SK-N-SH (cell line): Measurements from ENCODE around the gene KCNK17. TPM values are rescaled to one million over a fixed set of nuclear protein-coding genes. Genes with fewer than 3 reads are reported as not detected.

ENCODE experiments used
- CTCF ChIA-PET: fragments of 300-600, 350-600 bp; formaldehyde crosslinking; extraction: SDS; loops from one replicate; lab custom pipeline; 2021; lab: Yijun Ruan, JAX
- POLR2A ChIA-PET: fragments of 350-600 bp; sonication (Branson Sonifier 250); formaldehyde crosslinking; extraction: SDS; loops from one replicate; lab custom pipeline; 2020; ENCODE audit warnings: antibody characterized with exemption, inconsistent platforms; lab: Yijun Ruan, JAX
- DNase-seq: peaks from one replicate; pipeline ENCODE4 v3.0.0; 2012
- H2AFZ ChIP-seq: fragments of 200-600 bp; sonication (generic); 2 replicates; pipeline ENCODE4 v1.8.1; 2016; ENCODE audit warnings: antibody characterized with exemption, mild to moderate bottlenecking, low read depth
- H3F3A ChIP-seq: fragments of 200-600 bp; sonication (generic); replicated peaks from 2 replicates; pipeline ENCODE3; 2016; ENCODE audit warnings: antibody characterized with exemption, mild to moderate bottlenecking; ENCODE audit not compliant: insufficient read depth
- H3K27ac ChIP-seq, 2 experiments: fragments of 200-500 bp in 1 of 2; fragments of 200-600 bp in 1 of 2; sonication (Bioruptor generic) in 1 of 2; sonication (generic), shearing (Covaris generic) in 1 of 2; 2 replicates each; pipeline versions ENCODE4 v1.5.1 to v1.6.1; 2014 to 2016; ENCODE audit warnings: low read depth in 2 of 2, inconsistent platforms in 1 of 2, low read length in 1 of 2, mild to moderate bottlenecking in 1 of 2, mixed read lengths in 1 of 2
- H3K27me3 ChIP-seq: fragments of 200-600 bp; sonication (generic), shearing (Covaris generic); 2 replicates; pipeline ENCODE4 v1.6.1; 2016; ENCODE audit warnings: mixed run types; ENCODE audit not compliant: insufficient read depth
- H3K36me3 ChIP-seq, 2 experiments: fragments of 200-500 bp in 1 of 2; fragments of 200-600 bp in 1 of 2; sonication (Bioruptor generic) in 1 of 2; sonication (generic) in 1 of 2; replicated peaks in 1 of 2; 2 replicates each; pipeline versions ENCODE3 to v1.5.1; 2014 to 2016; ENCODE audit warnings: low read length in 1 of 2, mild to moderate bottlenecking in 1 of 2; ENCODE audit not compliant: insufficient read depth in 2 of 2, control insufficient read depth in 1 of 2
- H3K4me1 ChIP-seq, 2 experiments: fragments of 200-500 bp in 1 of 2; fragments of 200-600 bp in 1 of 2; sonication (Bioruptor generic) in 1 of 2; sonication (generic), shearing (Covaris generic) in 1 of 2; 2 replicates each; pipeline versions ENCODE4 v1.5.1 to v1.6.1; 2014 to 2016; ENCODE audit warnings: low read depth in 1 of 2, low read length in 1 of 2, mixed run types in 1 of 2; ENCODE audit not compliant: insufficient read depth in 2 of 2, control insufficient read depth in 1 of 2
- H3K4me2 ChIP-seq: fragments of 200-600 bp; sonication (generic), shearing (Covaris generic); 2 replicates; pipeline ENCODE4 v1.6.1; 2017; ENCODE audit warnings: mixed run types
- H3K4me3 ChIP-seq, 2 experiments: fragments of 200-500 bp in 1 of 2; fragments of 200-600 bp in 1 of 2; sonication (Bioruptor generic) in 1 of 2; sonication (generic), shearing (Covaris generic) in 1 of 2; 2 replicates each; pipeline versions ENCODE4 v1.5.1 to v1.8.1; 2014 to 2016; ENCODE audit warnings: low read depth in 2 of 2, inconsistent platforms in 1 of 2, low read length in 1 of 2, mild to moderate bottlenecking in 1 of 2, mixed read lengths in 1 of 2, moderate library complexity in 1 of 2
- H3K79me2 ChIP-seq: fragments of 200-600 bp; sonication (generic); 2 replicates; pipeline ENCODE4 v1.8.1; 2017; ENCODE audit warnings: mild to moderate bottlenecking; ENCODE audit not compliant: insufficient read depth
- H3K9ac ChIP-seq: fragments of 200-600 bp; sonication (generic); 2 replicates; pipeline ENCODE4 v1.6.1; 2017; ENCODE audit warnings: mixed run types
- H3K9me2 ChIP-seq: fragments of 200-600 bp; sonication (generic); 2 replicates; pipeline ENCODE4 v1.6.1; 2017; ENCODE audit warnings: mixed run types
- H3K9me3 ChIP-seq: fragments of 200-600 bp; sonication (generic); 2 replicates; pipeline ENCODE4 v1.6.1; 2017; ENCODE audit warnings: mixed run types, mild to moderate bottlenecking, moderate library complexity
- H4K20me1 ChIP-seq: fragments of 200-600 bp; sonication (generic); 2 replicates; pipeline ENCODE4 v1.6.1; 2017; ENCODE audit warnings: mild to moderate bottlenecking, mixed run types; ENCODE audit not compliant: insufficient read depth
- CHD2 ChIP-seq: fragments of 150-350 bp; IDR thresholded peaks from 2 replicates; pipeline ENCODE4 v1.6.1; 2018; ENCODE audit warnings: low read length; ENCODE audit not compliant: partially characterized antibody
- ELF1 ChIP-seq: IDR thresholded peaks from 2 replicates; pipeline ENCODE4 v1.4.0; 2012
- EP300 ChIP-seq, 2 experiments: IDR thresholded peaks; 2 replicates each; pipeline versions ENCODE4 v1.4.0 to v1.6.1; 2012; ENCODE audit warnings: borderline replicate concordance in 1 of 2, low read depth in 1 of 2, low read length in 1 of 2
- FOSL2 ChIP-seq: IDR thresholded peaks from 2 replicates; pipeline ENCODE4 v1.4.0; 2012; ENCODE audit warnings: low read depth, mild to moderate bottlenecking, moderate library complexity, borderline replicate concordance
- FOXJ3 ChIP-seq: sonication (generic); formaldehyde crosslinking; IDR thresholded peaks from 2 replicates; pipeline ENCODE4 v1.5.1; 2020; ENCODE audit warnings: mild to moderate bottlenecking, missing genetic modification reagents
- GATA2 ChIP-seq: sonication (generic); formaldehyde crosslinking; IDR thresholded peaks from 2 replicates; pipeline ENCODE4 v1.5.0; 2020; ENCODE audit warnings: mild to moderate bottlenecking, missing genetic modification reagents
- IRF3 ChIP-seq: fragments of 150-350 bp; IDR thresholded peaks from 2 replicates; pipeline ENCODE4 v1.6.1; 2016; ENCODE audit warnings: mild to moderate bottlenecking, low read depth, low read length
- MEF2A ChIP-seq: IDR thresholded peaks from 2 replicates; pipeline ENCODE4 v1.4.0; 2012; ENCODE audit warnings: low read depth, borderline replicate concordance
- NFIC ChIP-seq: IDR thresholded peaks from 2 replicates; pipeline ENCODE4 v1.4.0; 2012; ENCODE audit warnings: borderline replicate concordance
- RCOR1 ChIP-seq: fragments of 150-350 bp; IDR thresholded peaks from 2 replicates; pipeline ENCODE4 v1.6.1; 2017; ENCODE audit warnings: antibody characterized with exemption, low read length
- RFX5 ChIP-seq: IDR thresholded peaks from 2 replicates; pipeline ENCODE4 v1.6.1; 2012; ENCODE audit warnings: mild to moderate bottlenecking, improper control_type of control experiment, low read length
- RXRA ChIP-seq: IDR thresholded peaks from 2 replicates; pipeline ENCODE4 v1.4.0; 2012; ENCODE audit warnings: low read depth, mild to moderate bottlenecking, borderline replicate concordance
- TAF1 ChIP-seq: IDR thresholded peaks from 2 replicates; pipeline ENCODE4 v1.6.1; 2012; ENCODE audit warnings: low read depth, mild to moderate bottlenecking, low read length, moderate library complexity, borderline replicate concordance
- TCF12 ChIP-seq: IDR thresholded peaks from 2 replicates; pipeline ENCODE4 v1.4.0; 2012
- TEAD4 ChIP-seq: IDR thresholded peaks from 2 replicates; pipeline ENCODE4 v1.4.0; 2012; ENCODE audit warnings: mild to moderate bottlenecking, borderline replicate concordance; ENCODE audit not compliant: insufficient read depth
- USF1 ChIP-seq: IDR thresholded peaks from 2 replicates; pipeline ENCODE4 v1.4.0; 2012; ENCODE audit warnings: low read depth, borderline replicate concordance
- USF2 ChIP-seq: fragments of 150-350 bp; IDR thresholded peaks from 2 replicates; pipeline ENCODE4 v1.6.1; 2017; ENCODE audit warnings: antibody characterized with exemption, low read length, low read depth, borderline replicate concordance
- YY1 ChIP-seq: IDR thresholded peaks from 2 replicates; pipeline ENCODE4 v1.4.0; 2012; ENCODE audit warnings: low read depth, mild to moderate bottlenecking
- WGBS: methylation state at CpG from one replicate; pipeline ENCODE4 v1.1.6; 2017; ENCODE audit warnings: low lambda C conversion rate; 5-methylcytosine and 5-hydroxymethylcytosine counted together
- polyA plus RNA-seq, 3 experiments: library from polyadenylated mRNA; depleted of rRNA; stranded (reverse); fragments of >200 nt; gene quantifications; 2 replicates each; pipeline ENCODE4 v1.2.3, GENCODE V29; 2012

Gene KCNK17
- polyA plus RNA-seq, 1 of the 3 experiments (the other 2 are of a cell fraction) = not detected

- H3K9me3 ChIP-seq = no peaks in the 10 kb centered on the region
- no peaks in the 10 kb centered on the region for H3K36me3 ChIP-seq
- no peak overlapping the region for H2AFZ ChIP-seq
- H3K9me2 ChIP-seq = no peaks in the 10 kb centered on the region
- H4K20me1 ChIP-seq = no peaks in the 10 kb centered on the region
- H3K4me2 ChIP-seq = no peak overlapping the region
- no peak overlapping the region for H3K4me3 ChIP-seq
- no peaks in the 10 kb centered on the region for H3K79me2 ChIP-seq
- CTCF ChIA-PET = interaction anchor here (0.6 to 3.9 kb wide), 8 partner anchors 8 to 671 kb away, joined by 3 to 25 read pairs (median 6); no protein-coding TSS in a partner anchor
- H3K27me3 ChIP-seq = no peaks in the 10 kb centered on the region
- no peak for DNase-seq
- peaks cover 0 to 32% of the 10 kb centered on the region in 2 experiments; a peak in 1 of 4 replicates for H3K4me1 ChIP-seq
- H3K9ac ChIP-seq = no peak overlapping the region
- H3F3A ChIP-seq = no peaks in the 10 kb centered on the region
- POLR2A ChIA-PET = interaction anchor here (0.6 kb wide), 1 partner anchor 240 kb away, joined by 3 read pairs; no protein-coding TSS in a partner anchor
- peak; percentile 52 for TF ChIP-seq GATA2 (CRISPR knock-in tag)
- TF ChIP-seq RCOR1 = no peak
- no peak for TF ChIP-seq TAF1
- TF ChIP-seq, all 33 proteins: peak for 1
- WGBS = 33% methylated on average over 9 of the region's 9 CpGs
- H3K27ac ChIP-seq = no peak overlapping the region; a peak in 1 of 4 replicates
Observed at GRCh38 chr6:39339096-39339867, 25.1 kb upstream of the KCNK17 start.

- H3K9me3 ChIP-seq = no peaks in the 10 kb centered on the region
- no peaks in the 10 kb centered on the region for H4K20me1 ChIP-seq
- WGBS = 34% methylated on average over 3 of the region's 5 CpGs
- no peaks in the 10 kb centered on the region for H3K36me3 ChIP-seq
- H3F3A ChIP-seq = no peaks in the 10 kb centered on the region
- no peak overlapping the region for H3K27ac ChIP-seq
- H3K9me2 ChIP-seq = no peaks in the 10 kb centered on the region
- H3K79me2 ChIP-seq = no peaks in the 10 kb centered on the region
- no peak overlapping the region for H3K9ac ChIP-seq
- no peak overlapping the region for H3K4me2 ChIP-seq
- POLR2A ChIA-PET = interaction anchor here (0.6 kb wide), 1 partner anchor 241 kb away, joined by 3 read pairs; no protein-coding TSS in a partner anchor
- no peaks in the 10 kb centered on the region for H3K27me3 ChIP-seq
- DNase-seq = no peak
- no peak for TF ChIP-seq USF2
- no peak for TF ChIP-seq GATA2 (CRISPR knock-in tag)
- TF ChIP-seq FOSL2 = no peak
- no peak for TF ChIP-seq RCOR1
- TF ChIP-seq RXRA = no peak
- TF ChIP-seq FOXJ3 = no peak
- no peak for TF ChIP-seq TAF1
- TF ChIP-seq NFIC = no peak
- no peak for TF ChIP-seq YY1
- no peak for TF ChIP-seq MEF2A
- no peak for TF ChIP-seq USF1
- TF ChIP-seq EP300 (IDR thresholded peaks at IDR 0.05; ENCODE audit: borderline replicate concordance in 1 of 2, low read depth in 1 of 2, low read length in 1 of 2) = no peak
- no peak for TF ChIP-seq IRF3
- TF ChIP-seq RFX5 = no peak
- no peak for TF ChIP-seq TEAD4
- no peak for TF ChIP-seq CHD2
- no peak for TF ChIP-seq TCF12
- TF ChIP-seq ELF1 = no peak
- H3K4me1 ChIP-seq = peaks cover 0 to 32% of the 10 kb centered on the region in 2 experiments; a peak in 1 of 4 replicates
- CTCF ChIA-PET = interaction anchor here (0.6 to 3.9 kb wide), 3 partner anchors 9 to 63 kb away, joined by 4 to 25 read pairs (median 11); no protein-coding TSS in a partner anchor
- no peak overlapping the region for H2AFZ ChIP-seq
- no peak overlapping the region for H3K4me3 ChIP-seq
Observed at GRCh38 chr6:39338397-39338796, 24.2 kb upstream of the KCNK17 start.
